ENCODE data around the gene NPAT.

GRCh38 chr11:108253176-108253575, 30.7 kb upstream of the NPAT start:
- TF ChIP-seq CTCF (conservative IDR thresholded peaks at IDR 0.05): no peak
- TF ChIP-seq EZH2 (IDR thresholded peaks at IDR 0.05; ENCODE audit: low read depth): no peak
